Fibroblast of skin of right biceps (primary cell): ENCODE results near the gene CERCAM.
"Not testable (repeated sequence)": the region's sequence is repeated elsewhere in the genome, so short reads cannot be mapped to it uniquely, and the experiment has no call there.

Source experiments
- DNase-seq: peaks from one replicate; pipeline ENCODE4 v3.0.0-alpha.2; 2013

The CERCAM gene

DNA sequence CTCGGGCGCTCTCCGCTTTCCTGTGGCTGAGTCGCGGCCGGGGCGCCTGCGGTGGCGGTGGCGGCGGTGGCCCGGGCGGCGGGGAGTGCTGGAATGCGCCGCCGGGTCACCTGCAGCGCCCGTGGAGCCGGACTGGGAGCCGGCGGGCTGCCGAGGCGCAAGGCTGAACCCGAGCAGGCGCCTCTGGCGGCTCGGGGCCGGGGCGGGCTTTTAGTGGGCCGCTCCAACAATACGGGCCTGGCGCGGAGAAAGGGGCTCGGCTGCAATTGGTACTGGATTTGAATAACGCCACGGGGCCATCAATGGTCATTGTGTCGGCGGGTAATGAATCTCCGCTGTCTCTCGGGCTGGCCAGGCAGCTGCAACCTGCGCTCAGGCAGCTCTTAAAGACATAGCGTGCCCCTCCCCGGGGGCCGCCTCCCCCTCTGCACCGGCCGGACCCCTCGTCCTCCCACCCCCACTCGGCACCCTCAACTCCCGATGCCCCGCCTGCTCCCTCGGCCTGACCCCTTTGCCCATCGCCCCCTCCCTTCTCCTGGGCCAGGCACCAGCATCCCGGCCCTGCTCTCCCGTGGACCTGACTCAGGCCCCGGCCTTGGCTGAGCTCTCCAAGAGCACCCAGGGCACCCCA is 27.4 kb upstream of the CERCAM start:
- no peak for DNase-seq

DNA sequence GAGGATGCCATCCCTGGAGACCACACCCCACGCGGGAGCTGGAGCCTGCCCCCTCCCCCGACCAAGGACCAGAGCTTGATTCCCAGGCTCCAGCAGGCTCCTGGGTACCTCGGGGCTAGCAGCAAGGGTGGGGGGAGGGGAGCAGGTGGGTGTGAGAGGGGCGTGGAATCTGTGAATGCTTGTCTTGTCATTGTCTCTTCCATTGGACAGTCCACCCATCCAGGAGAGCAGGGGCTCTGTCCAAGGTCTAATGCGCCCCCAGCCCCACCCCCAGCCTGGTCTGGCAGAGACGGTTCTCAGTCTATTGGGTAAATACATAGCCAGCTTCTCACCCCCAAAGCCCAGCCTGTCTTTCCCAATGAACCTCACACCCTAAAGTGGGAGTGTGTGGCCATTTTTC is 26.7 kb upstream of the CERCAM start:
- DNase-seq = no peak

DNA sequence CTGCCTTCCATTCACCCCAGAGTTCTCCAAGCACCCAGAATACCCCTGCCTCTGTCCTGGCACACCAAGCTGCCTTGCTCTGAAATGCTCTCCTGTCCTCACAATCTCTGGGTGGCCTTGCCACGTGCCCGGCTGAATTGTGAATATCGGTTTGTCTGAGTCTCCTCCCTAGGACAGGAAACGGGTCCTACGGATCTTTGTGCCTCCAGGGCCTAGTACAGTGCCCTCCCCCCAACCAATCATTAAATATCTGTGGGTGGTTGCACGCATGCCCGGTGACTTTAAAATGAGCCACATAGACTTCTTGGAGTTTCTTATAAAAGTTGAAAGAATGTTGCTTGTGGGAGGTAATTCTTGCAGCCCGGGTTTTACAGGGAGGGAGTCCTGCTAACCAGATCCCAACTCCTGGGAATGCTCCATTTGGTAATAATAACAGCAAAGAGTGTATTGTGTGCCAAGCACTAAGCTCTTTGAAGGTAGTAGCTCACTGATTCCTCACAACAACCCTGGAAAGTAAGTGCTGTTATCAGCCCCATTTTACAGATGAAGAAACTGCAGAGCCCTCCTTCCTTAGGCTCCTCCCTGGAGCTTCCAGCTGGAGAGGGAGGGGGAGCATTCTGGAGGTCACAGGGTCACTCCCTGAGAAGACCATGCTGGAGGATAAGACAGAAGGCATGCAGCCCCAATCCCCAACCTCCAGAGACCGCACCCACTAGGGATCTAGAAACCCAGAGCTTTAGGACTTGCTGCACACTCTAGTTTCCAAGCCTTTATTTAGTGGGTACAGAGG is 26.1 kb upstream of the CERCAM start:
- no peak for DNase-seq

DNA sequence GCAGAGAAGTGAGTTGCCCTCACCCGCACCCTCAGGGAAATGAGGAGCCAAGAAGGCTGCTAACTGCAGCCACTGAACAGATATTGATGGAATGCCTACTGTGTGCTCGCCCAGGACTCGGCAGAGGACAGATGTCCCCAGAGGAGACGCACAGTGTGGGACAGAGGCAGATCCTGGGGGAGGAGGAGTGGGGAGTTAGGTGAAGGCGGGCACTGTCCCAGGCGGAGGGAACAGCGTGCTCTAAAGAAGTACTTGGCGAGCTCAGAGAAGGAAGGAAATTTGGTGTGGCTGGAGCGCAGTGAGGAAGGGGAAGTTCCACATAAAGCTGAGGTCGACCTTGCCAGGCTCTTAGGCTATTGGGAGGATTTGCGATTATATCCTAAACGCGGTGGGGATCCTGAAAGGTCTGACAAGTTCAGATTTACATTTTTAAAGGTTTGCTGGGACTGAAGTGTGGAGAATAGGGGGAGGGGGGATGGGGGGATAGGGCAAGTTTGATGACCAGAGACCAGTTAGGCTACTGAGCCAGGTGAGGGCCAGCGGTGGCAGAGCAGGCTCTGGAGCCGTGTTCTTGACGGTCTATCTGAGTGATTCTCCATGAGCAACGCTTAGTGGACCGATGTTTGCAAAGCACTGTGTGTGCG is 23.6 kb upstream of the CERCAM start:
- no peak for DNase-seq

DNA sequence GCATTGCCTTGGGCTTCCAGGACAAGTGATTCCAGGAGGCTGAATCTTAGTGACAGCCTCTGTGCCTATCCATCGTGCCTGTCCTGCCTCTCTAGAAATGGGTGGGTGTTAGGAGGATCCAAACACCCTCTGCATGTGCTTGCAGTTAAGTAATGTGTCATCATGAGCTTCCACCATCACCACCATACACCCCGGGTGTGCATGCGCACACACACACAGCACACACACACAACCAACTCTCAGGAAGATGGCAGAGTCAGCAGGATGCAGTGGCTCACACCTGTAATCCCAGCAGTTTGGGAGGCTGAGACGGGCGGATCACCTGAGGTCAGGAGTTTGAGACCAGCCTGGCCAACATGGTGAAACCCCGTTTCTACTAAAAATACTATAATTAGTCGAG is 22.8 kb upstream of the CERCAM start:
- DNase-seq = no peak

DNA sequence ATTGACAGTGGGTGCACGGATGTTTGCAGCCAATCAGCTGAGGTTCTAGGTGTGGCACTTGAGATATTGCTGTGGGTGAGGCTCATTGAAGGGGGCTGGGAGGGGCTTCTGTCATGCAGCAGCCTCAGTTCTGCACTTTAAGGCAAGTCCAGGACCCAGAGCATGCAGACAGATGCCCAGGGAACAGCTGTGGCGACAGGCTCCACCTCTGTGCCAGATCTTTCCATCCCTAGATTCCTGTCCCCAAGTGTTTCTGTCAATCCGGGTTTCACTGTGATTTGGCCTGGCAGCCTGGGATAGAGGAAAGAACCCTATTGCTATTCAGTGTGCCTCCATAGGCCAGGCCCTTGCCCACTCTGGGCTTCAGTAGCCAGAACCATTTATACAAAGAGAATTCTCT is 20.8 kb upstream of the CERCAM start:
- DNase-seq = no peak

DNA sequence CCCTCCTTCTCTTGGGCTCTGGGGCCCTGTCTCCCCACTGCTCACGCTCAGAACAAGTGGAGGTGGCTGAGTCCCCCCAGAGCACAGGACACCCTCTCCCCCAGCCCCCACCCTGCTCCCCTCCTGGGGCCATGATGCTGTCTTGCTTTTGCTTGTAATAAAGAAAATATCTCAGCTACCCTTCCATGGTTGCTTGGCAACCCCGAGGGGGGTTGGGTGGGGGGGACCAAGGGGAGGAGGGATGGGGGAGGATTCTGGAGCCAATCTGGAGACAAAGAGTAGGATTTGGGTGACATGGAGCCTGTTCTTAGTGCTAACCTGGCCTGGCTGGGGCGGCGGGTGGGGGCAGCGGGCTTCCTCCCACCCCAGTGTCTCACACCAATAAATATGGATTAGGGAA is 16.1 kb upstream of the CERCAM start:
- no peak for DNase-seq

DNA sequence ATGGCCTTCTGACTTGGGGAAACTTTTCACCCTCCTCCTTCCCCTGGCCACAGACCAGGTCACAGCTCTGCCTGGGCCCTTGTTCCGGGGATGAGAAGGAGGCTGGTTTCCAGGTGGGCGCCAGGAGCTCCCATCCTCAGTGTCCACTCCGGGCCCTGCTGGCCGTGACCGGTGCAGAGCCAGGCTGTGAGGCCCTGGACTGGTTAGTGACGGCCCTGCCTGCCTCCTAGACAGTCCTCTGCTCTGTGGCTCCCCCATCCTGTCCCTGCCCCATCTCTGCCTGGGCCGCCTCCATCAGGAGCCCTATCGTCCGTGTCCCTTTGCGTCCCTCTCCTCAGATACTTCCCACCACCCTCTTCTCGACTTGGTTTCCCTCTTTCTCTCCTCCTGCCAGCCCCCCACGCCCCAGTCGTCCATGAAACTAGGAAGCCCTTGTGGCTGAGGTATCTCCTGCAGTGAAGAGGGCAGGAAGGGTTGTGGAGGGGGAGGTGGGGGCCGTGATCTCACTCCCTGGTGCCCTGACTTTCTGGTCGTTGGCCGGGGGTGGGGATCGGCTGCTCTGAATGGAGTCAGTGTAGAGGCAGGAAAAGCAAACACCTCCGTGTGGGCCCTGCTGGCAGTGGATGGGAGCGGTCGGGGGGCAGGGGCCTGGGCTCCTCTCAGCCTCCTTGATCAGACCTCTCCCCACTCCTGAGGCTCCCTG is 15.4 kb upstream of the CERCAM start:
- no peak for DNase-seq

DNA sequence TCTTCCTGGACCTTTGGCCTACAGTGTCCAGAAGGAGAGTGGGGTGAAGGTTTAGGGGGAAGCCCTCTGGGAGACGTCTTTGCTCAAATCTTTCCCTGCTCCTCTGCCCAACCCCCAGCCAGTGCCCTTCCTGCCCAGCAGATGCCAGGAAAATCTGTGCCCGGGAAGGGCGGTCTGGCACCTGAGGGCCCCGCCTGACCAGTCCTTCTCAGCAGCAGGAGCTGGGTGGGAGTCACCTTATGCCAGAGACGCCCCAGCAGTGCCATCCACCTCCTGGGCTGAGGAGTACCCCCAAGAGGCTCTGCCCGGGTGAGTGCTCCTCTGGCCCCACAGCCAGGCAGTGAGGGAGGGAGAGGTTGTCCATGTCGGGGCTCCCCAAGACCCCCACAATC is 14.9 kb upstream of the CERCAM start:
- DNase-seq = no peak

DNA sequence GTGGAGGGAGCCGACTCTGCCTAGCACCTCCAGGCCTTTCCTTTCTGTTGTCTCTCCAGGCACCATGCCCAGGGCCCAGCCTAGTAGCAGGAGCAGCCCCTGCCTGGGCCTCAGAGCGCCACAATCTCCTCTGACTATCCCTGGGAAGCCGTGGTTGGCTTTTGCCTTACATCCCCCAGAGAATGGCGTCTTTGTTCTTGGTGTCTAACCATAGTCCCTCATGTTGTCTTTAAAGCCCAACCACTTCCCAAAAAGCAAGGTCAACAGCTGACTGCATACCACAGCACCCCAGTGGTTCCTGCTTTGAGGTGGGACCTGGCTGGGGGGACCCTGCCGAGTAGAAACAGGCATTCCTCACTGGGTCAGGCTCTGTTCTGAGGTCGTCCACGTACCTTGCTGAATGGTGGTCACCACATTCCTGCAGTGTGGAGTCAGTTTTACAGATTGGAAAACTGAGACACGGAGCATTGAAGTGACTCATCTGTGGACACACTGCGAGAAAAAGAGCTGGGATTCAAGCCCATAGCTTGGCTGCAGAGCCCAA is 13.7 kb upstream of the CERCAM start:
- DNase-seq = peak; percentile 53

DNA sequence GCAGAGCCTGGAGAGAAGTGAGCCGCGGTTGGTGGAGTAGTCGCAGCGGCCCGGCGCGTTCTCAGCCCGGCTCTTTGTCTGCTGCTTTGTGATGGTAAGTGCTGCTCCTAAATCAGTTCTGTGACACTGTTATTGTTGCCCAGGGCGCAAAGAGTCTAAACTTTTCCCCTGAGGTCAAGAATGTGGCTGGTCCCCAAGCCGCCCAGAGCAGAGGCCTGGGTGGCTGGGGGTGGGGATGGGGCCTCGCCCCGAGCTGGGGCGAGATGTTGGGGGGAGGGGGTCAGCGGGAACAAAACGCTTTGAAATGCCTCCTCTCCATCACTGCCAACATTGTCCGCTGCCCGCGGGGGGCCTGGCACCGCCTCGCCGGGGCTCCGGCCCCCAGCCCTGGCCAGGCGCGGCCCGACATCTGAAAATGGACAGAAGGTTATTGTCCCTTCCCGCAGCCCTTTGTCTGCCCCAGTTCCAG is 11.7 kb upstream of the CERCAM start:
- DNase-seq = no peak

DNA sequence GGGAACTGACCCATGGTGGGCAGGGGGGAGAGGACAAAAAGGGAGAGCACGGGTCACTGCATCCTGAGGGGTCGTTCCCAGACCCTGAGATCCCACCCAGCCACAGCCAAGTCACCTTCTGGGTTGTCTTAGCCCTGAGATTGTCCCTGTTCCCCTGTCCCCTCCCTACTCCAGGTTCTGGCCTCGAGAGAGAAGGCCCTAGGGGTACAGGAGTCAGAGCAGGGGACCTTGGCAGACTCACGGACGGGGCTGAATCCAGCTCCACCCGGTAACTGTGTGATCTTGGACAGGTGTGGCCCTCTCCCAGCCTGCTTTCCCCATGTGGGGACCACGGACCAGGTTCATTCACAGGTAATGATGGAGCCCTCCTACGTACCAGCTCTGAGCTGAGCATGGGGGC is 11.2 kb upstream of the CERCAM start:
- DNase-seq = no peak

DNA sequence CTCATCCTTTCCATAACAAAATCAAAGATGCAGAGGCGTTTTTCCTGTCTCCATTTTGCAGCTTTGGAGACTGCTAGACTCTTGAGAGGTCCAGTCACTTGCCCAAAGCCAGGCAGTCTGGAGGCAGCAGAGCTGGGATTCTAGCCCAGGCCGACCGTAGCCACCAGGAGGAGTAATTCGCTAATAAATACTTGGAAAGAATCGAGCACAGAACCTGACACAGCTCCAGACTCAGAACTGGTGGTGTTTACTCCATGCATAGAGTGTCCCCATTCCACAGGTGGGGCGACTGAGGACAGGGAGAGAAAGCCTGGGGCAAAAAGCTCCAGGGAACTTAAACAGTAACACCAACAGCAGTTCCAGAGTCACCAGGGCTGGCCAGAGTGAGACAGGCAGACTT is 10.7 kb upstream of the CERCAM start:
- peak; percentile 35 for DNase-seq

DNA sequence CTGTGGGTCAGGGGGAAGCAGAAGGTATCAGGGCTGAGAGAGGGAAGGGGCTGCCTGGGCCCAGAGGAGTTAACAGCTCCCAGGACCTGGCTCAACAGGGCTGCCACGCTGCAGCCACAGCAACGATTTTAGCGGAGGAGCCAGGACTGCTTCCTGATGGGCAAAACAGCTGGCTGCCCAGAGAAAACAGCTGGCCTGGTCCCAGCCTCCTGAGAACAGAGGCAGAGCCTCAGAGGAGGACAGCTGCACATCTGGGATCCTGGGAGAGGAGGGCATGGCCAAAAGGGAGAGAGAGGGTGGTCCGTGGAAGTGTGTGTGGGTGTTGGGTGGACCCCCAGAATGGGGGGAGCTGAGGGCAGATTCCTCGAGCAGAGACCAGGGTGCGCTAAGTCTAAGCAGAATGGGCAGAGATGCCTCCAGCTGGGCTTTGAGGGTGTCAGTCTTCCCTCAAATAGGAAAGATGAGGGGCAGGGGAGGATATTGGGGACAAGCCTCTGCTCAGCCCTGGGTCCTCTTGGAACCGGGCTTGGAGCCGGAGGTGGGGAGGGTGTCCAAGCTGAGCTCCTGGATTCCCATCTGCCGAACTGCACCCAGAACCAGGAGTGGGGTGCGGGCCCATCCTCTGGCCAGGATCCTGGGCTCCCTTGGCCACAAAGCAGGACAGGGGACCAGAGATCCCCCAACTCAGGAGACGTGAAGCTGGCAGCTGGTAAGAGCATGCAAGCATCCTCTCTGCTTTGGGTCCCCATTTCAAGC is 9.1 kb upstream of the CERCAM start:
- DNase-seq = no peak

DNA sequence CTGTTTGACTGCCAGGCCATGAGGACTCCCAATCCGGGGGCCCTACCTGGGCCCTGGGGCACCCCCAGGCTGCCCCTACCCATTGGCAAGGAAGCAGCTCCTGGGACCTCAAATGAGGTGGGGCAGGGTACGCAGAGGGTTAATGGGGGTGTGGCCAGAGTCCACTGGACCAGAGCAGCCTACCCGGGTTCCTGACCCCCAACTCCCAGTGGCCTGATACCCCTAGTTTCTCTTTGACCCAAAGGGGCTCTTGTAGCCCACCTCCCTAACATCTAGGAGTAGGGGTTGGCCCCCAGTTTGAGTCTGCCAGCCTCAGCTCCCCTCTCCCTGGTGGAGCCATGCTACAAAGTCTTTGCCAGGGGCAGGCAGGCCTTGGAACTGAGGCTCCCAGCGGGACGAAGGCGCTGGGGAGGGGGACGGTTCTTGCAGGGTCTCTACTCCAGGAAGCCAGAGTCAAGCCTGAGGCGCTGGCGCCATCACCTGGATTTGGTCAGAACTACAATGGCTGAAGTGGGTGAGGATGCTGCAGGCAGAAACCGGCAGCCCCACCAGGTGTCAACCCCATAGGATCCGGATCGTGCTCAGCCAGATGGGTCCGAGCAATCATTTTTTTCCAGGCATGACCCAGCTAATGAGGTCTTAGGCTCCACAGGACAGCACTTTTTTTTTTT is 8.4 kb upstream of the CERCAM start:
- DNase-seq = peak; percentile 38

DNA sequence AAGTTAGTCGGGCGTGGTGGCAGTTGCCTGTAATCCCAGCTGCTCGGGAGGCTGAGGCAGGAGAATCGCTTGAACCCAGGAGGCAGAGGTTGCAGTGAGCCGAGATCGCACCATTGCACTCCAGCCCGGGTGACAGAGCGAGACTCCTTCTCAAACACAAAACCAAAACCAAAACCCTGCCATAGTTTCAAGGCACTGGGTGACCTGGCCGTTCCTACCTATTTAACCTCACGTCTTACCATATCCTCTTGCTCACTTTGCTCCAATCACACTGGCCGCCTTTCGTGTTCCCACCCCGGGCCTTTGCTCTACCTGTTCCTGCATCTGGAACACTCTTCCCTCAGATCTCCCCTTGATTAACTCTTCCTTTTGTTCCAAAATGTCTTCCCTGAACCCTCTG is 6.9 kb upstream of the CERCAM start:
- not testable (repeated sequence) for DNase-seq

DNA sequence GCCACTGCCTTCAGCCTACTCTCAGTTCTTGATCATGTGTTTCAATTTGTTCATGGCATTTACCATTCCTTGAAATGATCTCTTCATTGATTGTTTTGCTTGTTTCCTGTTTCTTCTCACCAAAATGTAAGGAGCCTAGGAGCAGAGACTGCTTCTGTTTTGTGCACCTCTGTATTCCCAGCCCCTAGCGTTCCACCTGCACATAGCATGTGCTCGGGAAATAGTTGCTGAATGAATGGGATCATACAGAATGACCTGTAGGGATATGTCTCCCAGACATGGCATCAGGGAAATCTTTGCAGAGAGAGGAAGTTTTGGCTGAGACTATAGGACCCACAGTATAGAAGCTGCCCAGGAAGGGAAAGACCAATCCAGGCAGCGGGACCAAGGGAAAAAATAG is 6.2 kb upstream of the CERCAM start:
- DNase-seq = no peak

DNA sequence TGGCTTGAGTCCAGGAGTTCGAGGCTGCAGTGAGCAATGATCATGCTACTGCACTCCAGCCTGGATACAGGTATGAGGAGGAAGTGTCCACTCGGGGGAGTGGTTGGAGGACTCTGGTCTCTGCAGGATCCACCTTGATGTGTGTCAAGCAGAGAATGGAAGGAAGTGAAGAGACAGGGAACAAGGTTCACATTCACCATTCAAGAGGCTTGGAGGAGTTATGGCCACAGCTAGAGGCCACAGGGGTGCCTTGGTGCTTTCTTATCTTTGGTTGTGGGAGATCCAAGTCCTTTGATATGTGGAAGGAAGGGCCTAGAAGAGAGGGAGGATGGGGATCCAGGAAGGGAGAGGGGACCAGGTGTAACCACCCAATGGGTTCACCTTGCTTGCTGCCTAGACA is 5.4 kb upstream of the CERCAM start:
- DNase-seq = no peak

DNA sequence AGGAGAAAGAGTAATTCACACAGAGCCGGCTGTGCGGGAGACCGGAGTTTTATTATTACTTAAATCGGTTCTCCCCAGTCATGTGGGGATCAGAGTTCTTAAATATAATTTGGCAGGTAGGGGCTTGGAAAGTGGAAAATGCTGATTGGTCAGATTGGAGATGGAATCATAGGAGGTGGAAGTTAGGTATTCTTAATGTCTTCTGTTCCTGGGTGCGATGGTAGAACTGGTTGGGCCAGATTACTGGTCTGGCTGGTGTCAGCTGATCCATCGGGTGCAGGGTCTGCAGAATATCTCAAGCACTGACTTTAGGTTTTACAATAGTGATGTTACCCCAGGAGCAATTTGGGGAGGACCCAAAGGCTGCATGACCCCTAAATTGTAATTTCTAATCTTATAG is 4.6 kb upstream of the CERCAM start:
- no peak for DNase-seq

DNA sequence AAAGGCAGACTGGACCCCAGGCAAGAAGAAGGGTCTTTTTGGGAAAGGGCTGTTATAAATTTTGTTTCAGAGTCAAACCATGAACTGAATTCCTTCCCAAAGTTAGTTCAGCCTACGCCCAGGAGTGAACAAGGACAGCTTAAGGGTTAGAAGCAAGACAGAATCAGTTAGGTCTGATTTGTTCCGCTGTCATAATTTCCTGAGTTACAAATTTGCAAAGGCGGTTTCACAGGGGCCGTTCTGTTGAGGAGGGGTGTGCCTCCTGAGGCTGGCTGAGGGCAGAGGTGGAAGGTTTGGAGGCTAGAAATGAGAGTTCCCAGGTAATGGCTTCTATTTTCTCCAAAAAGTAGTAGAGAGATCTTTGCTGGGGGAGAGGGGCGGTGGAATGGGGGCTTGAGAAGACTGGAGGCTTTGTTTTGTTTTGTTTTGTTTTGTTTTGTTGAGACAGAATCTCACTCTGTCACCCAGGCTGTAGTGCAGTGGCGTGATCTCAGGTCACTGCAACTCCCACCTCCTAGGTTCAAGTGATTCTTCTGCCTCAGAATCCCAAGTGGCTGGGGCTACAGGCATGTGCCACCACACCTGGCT is 4.1 kb upstream of the CERCAM start:
- no peak for DNase-seq
